Left ventricle myocardium inferior (tissue), 1 donor: ENCODE results near the gene WWP2. TPM values are rescaled to one million over a fixed set of nuclear protein-coding genes. Genes with fewer than 3 reads are reported as not detected.
A peak's percentile ranks its signal among the peaks of the same experiment; 100 is the strongest.
"Not testable (repeated sequence)": the region's sequence is repeated elsewhere in the genome, so short reads cannot be mapped to it uniquely, and the experiment has no call there.

Experiments used
- DNase-seq: peaks from one replicate; pipeline ENCODE4 v3.0.0-alpha.2; 2020
- H3K27ac ChIP-seq: fragments of 200-600 bp; replicated peaks from 2 replicates; pipeline ENCODE4 v1.8.0; 2021
- H3K27me3 ChIP-seq: fragments of 200-600 bp; 2 replicates; pipeline ENCODE4 v1.8.0; 2021; ENCODE audit warnings: low read depth
- H3K36me3 ChIP-seq: fragments of 200-600 bp; 2 replicates; pipeline ENCODE4 v1.8.0; 2021
- H3K4me1 ChIP-seq: fragments of 200-600 bp; 2 replicates; pipeline ENCODE4 v1.8.0; 2021
- H3K4me3 ChIP-seq: fragments of 200-600 bp; 2 replicates; pipeline ENCODE4 v1.8.0; 2021; ENCODE audit warnings: mild to moderate bottlenecking, moderate library complexity
- H3K9me3 ChIP-seq: fragments of 200-600 bp; replicated peaks from 2 replicates; pipeline ENCODE4 v1.8.0; 2021
- intact Hi-C: fragments of 100-400 bp; cut with micrococcal nuclease; formaldehyde crosslinking; loops from one replicate; pipeline ENCODE4 v1.11.0; 2022
- total RNA-seq: library from RNA; stranded (reverse); fragmentation: NEBNext Ultra II Directional; extraction: Animal tissue kit (Norgen Biotek cat#: 25700); gene quantifications from one replicate; pipeline ENCODE4 v1.2.1, GENCODE V29; 2021
- TF ChIP-seq, protein P1 (sequence below): fragments of 200-600 bp; IDR thresholded peaks from 2 replicates; pipeline ENCODE4 v1.8.0; 2021; ENCODE audit warnings: antibody characterized with exemption, mild to moderate bottlenecking, borderline replicate concordance
- donor health status: DM: no; HTN: yes; CAD: no; lungs with severe emphysema.

Gene WWP2
- total RNA-seq, 1 donor from 2014 or later: 21.3 TPM

DNA sequence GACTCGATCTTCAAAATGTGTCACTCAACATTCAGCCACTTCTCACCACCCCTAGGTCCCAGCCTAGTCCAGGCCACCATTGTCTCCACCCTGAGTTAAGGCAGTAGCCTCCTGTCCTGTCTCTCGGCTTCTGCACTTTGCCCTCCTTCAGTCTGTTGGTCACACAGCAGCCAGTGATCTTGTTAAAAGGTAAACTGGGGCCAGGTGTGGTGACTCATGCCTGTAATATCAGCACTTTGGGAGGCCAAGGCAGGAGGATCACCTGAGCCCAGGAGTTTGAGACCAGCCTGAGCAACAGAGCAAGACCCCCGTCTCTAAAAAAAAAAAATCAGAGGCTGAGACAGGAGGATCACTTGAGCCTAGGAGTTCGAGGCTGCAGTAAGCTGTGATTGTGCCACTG lies 25.8 kb downstream of the WWP2 start:
- Histone ChIP-seq H3K4me3 (no peak overlapping the region), H3K4me1 (no peaks in the 10 kb centered on the region), H3K9me3 (no peaks in the 10 kb centered on the region), H3K27me3 (no peaks in the 10 kb centered on the region), H3K27ac (no peak overlapping the region), H3K36me3 (peaks cover 43% of the 10 kb centered on the region)
- TF ChIP-seq, protein P1, sequence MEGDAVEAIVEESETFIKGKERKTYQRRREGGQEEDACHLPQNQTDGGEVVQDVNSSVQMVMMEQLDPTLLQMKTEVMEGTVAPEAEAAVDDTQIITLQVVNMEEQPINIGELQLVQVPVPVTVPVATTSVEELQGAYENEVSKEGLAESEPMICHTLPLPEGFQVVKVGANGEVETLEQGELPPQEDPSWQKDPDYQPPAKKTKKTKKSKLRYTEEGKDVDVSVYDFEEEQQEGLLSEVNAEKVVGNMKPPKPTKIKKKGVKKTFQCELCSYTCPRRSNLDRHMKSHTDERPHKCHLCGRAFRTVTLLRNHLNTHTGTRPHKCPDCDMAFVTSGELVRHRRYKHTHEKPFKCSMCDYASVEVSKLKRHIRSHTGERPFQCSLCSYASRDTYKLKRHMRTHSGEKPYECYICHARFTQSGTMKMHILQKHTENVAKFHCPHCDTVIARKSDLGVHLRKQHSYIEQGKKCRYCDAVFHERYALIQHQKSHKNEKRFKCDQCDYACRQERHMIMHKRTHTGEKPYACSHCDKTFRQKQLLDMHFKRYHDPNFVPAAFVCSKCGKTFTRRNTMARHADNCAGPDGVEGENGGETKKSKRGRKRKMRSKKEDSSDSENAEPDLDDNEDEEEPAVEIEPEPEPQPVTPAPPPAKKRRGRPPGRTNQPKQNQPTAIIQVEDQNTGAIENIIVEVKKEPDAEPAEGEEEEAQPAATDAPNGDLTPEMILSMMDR: no peak
- intact Hi-C loops: no loop called here
- no peak for DNase-seq

DNA sequence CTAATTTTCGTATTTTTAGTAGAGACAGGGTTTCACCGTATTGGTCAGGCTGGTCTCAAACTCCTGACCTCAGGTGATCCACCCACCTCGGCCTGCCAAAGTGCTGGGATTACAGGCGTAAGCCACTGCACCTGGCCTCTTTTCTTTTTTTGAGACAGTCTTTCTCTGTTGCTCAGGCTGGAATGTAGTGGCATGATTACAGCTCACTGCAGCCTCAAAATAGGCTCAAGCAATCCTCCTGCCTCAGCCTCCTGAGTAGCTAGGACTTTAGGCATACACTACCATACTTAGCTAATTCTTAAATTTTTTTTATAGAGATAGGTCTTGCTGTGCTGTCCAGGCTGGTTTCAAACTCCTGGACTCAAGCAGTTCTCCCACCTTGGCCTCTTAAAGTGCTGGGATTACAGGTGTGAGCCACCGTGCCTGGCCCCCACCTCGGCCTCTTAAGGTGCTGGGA lies 29.3 kb downstream of the WWP2 start:
- not testable (repeated sequence) for H3K4me3 ChIP-seq, H3K9me3 ChIP-seq, DNase-seq, H3K27ac ChIP-seq, H3K4me1 ChIP-seq, H3K27me3 ChIP-seq
- intact Hi-C loops: loop anchor here (10.0 kb wide), 1 partner anchor 63 kb away; no protein-coding TSS in a partner anchor
- peaks cover 43% of the 10 kb centered on the region for H3K36me3 ChIP-seq

DNA sequence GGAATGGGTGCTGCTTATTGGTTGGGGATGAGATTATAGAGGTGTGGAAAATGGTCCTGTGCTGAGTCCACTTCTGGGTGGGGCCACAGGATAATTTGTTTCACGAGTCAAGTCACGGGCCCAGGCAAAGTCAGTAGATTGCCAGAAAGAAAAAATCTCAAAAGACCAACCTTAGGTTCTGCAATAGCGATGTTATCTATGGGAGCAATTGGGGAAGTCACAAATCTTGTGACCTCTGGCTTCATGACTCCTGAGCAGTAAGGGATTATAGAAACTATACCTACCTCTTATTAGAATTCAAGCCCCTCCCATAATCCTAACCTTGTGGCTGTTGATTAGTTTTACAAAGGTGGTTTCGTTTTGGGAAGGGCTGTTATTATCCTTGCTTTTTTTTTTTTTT lies 31.4 kb downstream of the WWP2 start:
- no peaks in the 10 kb centered on the region for H3K27me3 ChIP-seq
- intact Hi-C loops: loop anchor here (10.0 kb wide), 1 partner anchor 61 kb away; no protein-coding TSS in a partner anchor
- no peak overlapping the region for H3K27ac ChIP-seq
- H3K9me3 ChIP-seq: no peaks in the 10 kb centered on the region
- TF ChIP-seq, protein P1: no peak
- no peak for DNase-seq
- H3K4me3 ChIP-seq: no peak overlapping the region
- H3K4me1 ChIP-seq: peaks cover 7% of the 10 kb centered on the region
- peaks cover 27% of the 10 kb centered on the region for H3K36me3 ChIP-seq

DNA sequence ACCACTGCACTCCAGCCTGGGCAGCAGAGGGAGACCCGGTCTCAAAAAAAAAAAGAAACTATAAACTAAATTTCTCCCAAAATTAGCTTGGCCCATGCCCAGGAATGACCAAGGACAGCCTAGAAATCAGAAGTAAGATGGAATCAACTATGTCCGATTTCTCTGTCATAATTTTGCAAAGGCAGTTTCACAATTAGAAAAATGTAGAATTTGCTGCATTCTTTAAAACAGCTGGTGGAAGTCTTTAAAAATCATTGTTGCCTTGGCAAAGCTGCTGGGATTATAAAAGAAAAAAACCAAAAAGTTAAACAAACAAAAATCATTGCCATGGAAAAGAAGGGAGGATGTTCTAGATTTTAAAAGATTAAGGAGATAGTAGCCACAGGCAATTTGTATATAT lies 32.4 kb downstream of the WWP2 start:
- intact Hi-C loops: loop anchor here (10.0 kb wide), 1 partner anchor 60 kb away; no protein-coding TSS in a partner anchor
- no peaks in the 10 kb centered on the region for H3K9me3 ChIP-seq
- no peaks in the 10 kb centered on the region for H3K27me3 ChIP-seq
- H3K27ac ChIP-seq: no peak overlapping the region
- peaks cover 7% of the 10 kb centered on the region for H3K4me1 ChIP-seq
- TF ChIP-seq, protein P1: no peak
- DNase-seq: no peak
- H3K4me3 ChIP-seq: no peak overlapping the region
- peaks cover 21% of the 10 kb centered on the region for H3K36me3 ChIP-seq

DNA sequence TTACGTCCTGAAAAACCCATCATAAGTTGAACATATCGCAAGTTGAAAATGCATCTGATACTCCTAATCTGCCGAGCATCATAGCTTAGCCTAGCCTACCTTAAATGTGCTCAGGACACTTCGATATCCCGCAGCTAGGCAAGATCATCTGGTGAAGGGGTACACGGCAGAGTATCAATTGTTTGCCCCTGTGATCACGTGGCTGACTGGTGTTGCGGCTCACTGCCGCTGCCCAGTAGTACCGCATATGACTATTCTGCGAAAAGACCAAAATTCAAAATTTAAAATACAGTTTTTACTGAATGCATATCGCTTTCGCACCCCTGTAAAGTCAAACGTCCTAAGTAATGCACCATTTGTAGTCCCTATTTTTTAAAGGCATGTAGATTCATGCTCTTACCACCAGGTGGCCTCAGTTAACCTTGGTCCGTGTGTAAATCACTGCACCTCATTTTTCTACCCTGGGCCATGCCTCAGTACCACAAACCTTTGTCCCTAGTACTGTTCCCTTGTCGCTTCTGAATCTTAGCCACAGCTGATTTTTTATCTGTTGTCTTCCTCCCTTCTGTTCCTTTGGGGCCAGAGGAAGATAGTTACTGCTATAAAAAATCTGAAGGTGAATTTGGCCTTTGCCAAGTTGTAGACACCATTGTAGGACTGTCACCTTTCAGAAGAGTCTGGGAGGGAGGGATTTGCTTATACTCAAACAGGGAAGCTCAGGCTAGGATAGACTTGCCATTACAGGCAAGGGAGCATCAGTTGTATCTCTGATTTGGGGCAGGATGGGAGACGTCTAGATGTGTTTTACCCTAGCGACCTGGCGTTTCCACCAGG lies 34.4 kb downstream of the WWP2 start:
- intact Hi-C loops: loop anchor here (5.0 to 10.0 kb wide), 2 partner anchors 58 to 131 kb away; no protein-coding TSS in a partner anchor
- Histone ChIP-seq H3K9me3 (no peaks in the 10 kb centered on the region), H3K4me1 (peaks cover 7% of the 10 kb centered on the region), H3K27me3 (no peaks in the 10 kb centered on the region), H3K27ac (no peak overlapping the region), H3K4me3 (peak overlapping the region; percentile 48), H3K36me3 (peaks cover 18% of the 10 kb centered on the region)
- DNase-seq: no peak
- TF ChIP-seq, protein P1: peak; percentile 93

DNA sequence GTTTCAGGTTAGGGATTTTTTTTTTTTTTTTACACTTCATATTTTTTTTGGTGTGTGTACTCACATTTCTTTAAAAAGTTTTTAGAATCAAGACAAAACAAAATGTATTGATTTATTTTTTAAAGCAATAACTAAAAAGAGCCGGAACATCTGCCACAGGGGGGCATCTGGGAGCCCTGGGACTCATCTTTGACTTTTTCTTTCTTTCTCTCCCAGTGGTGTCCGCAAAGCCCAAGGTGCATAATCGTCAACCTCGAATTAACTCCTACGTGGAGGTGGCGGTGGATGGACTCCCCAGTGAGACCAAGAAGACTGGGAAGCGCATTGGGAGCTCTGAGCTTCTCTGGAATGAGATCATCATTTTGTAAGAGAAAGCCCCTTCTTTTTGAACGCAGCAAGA lies 36.3 kb downstream of the WWP2 start:
- H3K4me1 ChIP-seq: peaks cover 7% of the 10 kb centered on the region
- TF ChIP-seq, protein P1: peak; percentile 51
- no peak for DNase-seq
- no peaks in the 10 kb centered on the region for H3K27me3 ChIP-seq
- intact Hi-C loops: loop anchor here (5.0 to 10.0 kb wide), 2 partner anchors 56 to 129 kb away; no protein-coding TSS in a partner anchor
- H3K27ac ChIP-seq: no peak overlapping the region
- H3K4me3 ChIP-seq: peak overlapping the region; percentile 45
- H3K36me3 ChIP-seq: peaks cover 20% of the 10 kb centered on the region
- H3K9me3 ChIP-seq: no peaks in the 10 kb centered on the region
